GM23338 (cell line): ENCODE results near the gene DDX49. TPM values are rescaled to one million over a fixed set of nuclear protein-coding genes. Genes with fewer than 3 reads are reported as not detected.

Source experiments
- ETS1 ChIP-seq: IDR thresholded peaks from 2 replicates; pipeline ENCODE4 v1.6.1; 2016; ENCODE audit warnings: antibody characterized with exemption
- EZH2phosphoT487 ChIP-seq: fragments of 200-600 bp; sonication (generic); IDR thresholded peaks from one replicate; pipeline ENCODE4 v1.8.1; 2018; ENCODE audit warnings: antibody characterized with exemption; ENCODE audit not compliant: unreplicated experiment
- JUNB ChIP-seq: IDR thresholded peaks from one replicate; pipeline ENCODE4 v1.6.1; 2016; ENCODE audit warnings: antibody characterized with exemption; ENCODE audit not compliant: unreplicated experiment
- ZNF331 ChIP-seq: fragments of 250-450 bp; sonication (Bioruptor Pico); IDR thresholded peaks from 2 replicates; pipeline ENCODE4 v1.5.0; 2020; ENCODE audit warnings: low read depth, mild to moderate bottlenecking, moderate library complexity
- ZNF462 ChIP-seq: fragments of 250-450 bp; sonication (Bioruptor Pico); IDR thresholded peaks from 2 replicates; pipeline ENCODE4 v1.5.0; 2020; ENCODE audit warnings: mild to moderate bottlenecking, moderate library complexity
- polyA plus RNA-seq: library from polyadenylated mRNA; unstranded; fragments of >200 nt; fragmentation: Nextera tagmentation; extraction: Ambion mirVana; gene quantifications from 2 replicates; pipeline ENCODE4 v1.2.1, GENCODE V29; 2016
- total RNA-seq: library from RNA; depleted of rRNA; stranded (reverse); fragments of >200 nt; shearing (Covaris generic); gene quantifications from 2 replicates; pipeline ENCODE4 v1.2.3, GENCODE V29; 2014

DDX49 gene
- total and polyA plus RNA-seq, 2 experiments from 2014 or later, result 40.2 to 75.3 TPM

GRCh38 chr19:18939922-18940768 lies 20.6 kb downstream of the DDX49 start (continued):
- TF ChIP-seq ZNF462 (no peak), EZH2phosphoT487 (no peak), ZNF331 (CRISPR knock-in tag) (no peak), ETS1 (no peak), JUNB (no peak)
